ENCODE data around the gene PSMD2.

PSMD2 gene

DNA sequence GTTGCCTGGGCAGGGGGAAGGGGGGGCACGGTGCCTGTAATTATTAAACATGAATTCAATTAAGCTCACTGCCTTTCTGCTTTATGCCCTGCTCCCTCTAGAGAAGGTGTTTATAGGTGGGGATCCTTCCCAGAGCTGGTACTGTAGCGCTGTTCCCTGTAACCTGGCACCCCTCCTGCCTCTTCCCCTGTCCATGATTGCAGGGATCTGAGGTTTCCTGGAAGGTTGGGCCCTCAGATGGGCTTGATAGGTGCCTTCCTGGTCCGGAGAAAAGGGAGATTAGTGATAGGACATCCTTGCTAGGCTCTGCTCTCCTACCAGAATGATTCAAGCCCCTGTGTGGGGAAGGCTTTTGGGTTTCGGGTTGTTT lies 36.2 kb downstream of the PSMD2 start:
- DNase-seq (ENCODE audit: extremely low read depth, insufficient read length): no peak
- H3K36me3 ChIP-seq (ENCODE audit: control insufficient read depth, insufficient read depth, low read length): peaks cover 24% of the 10 kb centered on the region
- no peaks in the 10 kb centered on the region for H3K27me3 ChIP-seq (replicated peaks; ENCODE audit: control insufficient read depth, insufficient read depth, low read length)
- H3K4me3 ChIP-seq (replicated peaks; ENCODE audit: low read depth, low read length): peak overlapping the region; percentile 72
- TF ChIP-seq, protein P1, sequence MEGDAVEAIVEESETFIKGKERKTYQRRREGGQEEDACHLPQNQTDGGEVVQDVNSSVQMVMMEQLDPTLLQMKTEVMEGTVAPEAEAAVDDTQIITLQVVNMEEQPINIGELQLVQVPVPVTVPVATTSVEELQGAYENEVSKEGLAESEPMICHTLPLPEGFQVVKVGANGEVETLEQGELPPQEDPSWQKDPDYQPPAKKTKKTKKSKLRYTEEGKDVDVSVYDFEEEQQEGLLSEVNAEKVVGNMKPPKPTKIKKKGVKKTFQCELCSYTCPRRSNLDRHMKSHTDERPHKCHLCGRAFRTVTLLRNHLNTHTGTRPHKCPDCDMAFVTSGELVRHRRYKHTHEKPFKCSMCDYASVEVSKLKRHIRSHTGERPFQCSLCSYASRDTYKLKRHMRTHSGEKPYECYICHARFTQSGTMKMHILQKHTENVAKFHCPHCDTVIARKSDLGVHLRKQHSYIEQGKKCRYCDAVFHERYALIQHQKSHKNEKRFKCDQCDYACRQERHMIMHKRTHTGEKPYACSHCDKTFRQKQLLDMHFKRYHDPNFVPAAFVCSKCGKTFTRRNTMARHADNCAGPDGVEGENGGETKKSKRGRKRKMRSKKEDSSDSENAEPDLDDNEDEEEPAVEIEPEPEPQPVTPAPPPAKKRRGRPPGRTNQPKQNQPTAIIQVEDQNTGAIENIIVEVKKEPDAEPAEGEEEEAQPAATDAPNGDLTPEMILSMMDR (IDR thresholded peaks at IDR 0.05; ENCODE audit: insufficient read depth, low read length, poor library complexity, severe bottlenecking): no peak

GRCh38 chr3:184335661-184336546 lies 36.9 kb downstream of the PSMD2 start:
- H3K27me3 ChIP-seq (replicated peaks; ENCODE audit: control insufficient read depth, insufficient read depth, low read length): no peaks in the 10 kb centered on the region
- H3K4me3 ChIP-seq (replicated peaks; ENCODE audit: low read depth, low read length): peak overlapping the region; percentile 72
- peak; percentile 82 for DNase-seq (ENCODE audit: extremely low read depth, insufficient read length)
- peaks cover 24% of the 10 kb centered on the region for H3K36me3 ChIP-seq (ENCODE audit: control insufficient read depth, insufficient read depth, low read length)
- TF ChIP-seq, protein P1 (IDR thresholded peaks at IDR 0.05; ENCODE audit: insufficient read depth, low read length, poor library complexity, severe bottlenecking): no peak

DNA sequence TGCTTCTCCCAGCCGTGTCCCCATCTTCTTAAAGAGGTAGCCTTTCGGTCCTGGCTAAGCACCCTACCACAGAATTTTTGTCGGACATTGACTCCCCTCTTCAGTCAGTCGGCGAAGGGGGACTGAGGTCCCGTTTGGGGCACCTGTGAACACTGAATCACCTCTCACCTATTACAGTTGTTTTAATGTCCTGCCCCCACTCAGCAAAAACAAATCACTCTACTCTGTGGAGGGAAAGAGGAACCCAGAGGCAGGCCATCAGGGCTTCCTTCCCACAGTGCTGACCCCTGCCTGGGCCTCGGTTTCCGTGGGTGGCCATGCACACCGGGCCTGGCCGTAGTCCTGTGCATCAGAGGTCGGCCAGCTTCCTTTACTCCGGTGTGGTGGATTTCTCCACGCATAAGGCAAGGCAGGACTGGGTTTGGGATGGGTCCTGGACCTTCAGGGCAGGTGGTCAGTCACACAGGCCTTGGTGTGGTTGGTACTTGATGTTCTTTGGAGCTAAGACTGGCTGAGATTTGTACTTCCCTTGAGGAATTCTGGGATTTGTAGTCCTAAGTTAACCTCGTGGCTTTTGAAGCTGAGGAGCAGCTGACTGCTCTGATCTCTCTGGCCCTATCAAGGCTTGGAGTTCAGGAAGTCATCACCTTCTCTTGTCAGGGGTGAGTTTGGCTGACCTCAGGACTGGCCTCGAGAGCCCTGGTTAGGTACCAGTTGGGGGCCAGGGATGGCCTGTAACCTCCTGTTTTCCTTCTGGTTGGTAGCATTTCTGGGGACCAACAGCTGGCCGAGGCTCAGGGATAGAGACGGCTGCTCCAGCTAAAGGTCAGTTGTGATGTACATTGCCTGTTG lies 37.7 kb downstream of the PSMD2 start:
- TF ChIP-seq, protein P1 (IDR thresholded peaks at IDR 0.05; ENCODE audit: insufficient read depth, low read length, poor library complexity, severe bottlenecking): no peak
- peak overlapping the region; percentile 72 for H3K4me3 ChIP-seq (replicated peaks; ENCODE audit: low read depth, low read length)
- DNase-seq (ENCODE audit: extremely low read depth, insufficient read length): no peak
- peaks cover 18% of the 10 kb centered on the region for H3K36me3 ChIP-seq (ENCODE audit: control insufficient read depth, insufficient read depth, low read length)
- no peaks in the 10 kb centered on the region for H3K27me3 ChIP-seq (replicated peaks; ENCODE audit: control insufficient read depth, insufficient read depth, low read length)

- DNase-seq (ENCODE audit: extremely low read depth, insufficient read length): no peak
- TF ChIP-seq, protein P1 (IDR thresholded peaks at IDR 0.05; ENCODE audit: insufficient read depth, low read length, poor library complexity, severe bottlenecking): no peak
- Histone ChIP-seq H3K36me3 (ENCODE audit: control insufficient read depth, insufficient read depth, low read length) (peaks cover 13% of the 10 kb centered on the region), H3K4me3 (replicated peaks; ENCODE audit: low read depth, low read length) (peak within 1 kb of the TSS; percentile 72), H3K27me3 (replicated peaks; ENCODE audit: control insufficient read depth, insufficient read depth, low read length) (no peaks in the 10 kb centered on the region)
These were observed 38.3 kb downstream of the PSMD2 start, which contains the start of gene FAM131A for GRCh38 chr3:184337399-184337714. Gene FAM131A (plus strand): TSS chr3:184337600. CDS start chr3:184337631, 31 bp downstream.

GRCh38 chr3:184337981-184338380 lies 38.9 kb downstream of the PSMD2 start:
- Histone ChIP-seq H3K36me3 (ENCODE audit: control insufficient read depth, insufficient read depth, low read length) (peaks cover 9% of the 10 kb centered on the region), H3K27me3 (replicated peaks; ENCODE audit: control insufficient read depth, insufficient read depth, low read length) (no peaks in the 10 kb centered on the region), H3K4me3 (replicated peaks; ENCODE audit: low read depth, low read length) (no peak overlapping the region)
- TF ChIP-seq, protein P1 (IDR thresholded peaks at IDR 0.05; ENCODE audit: insufficient read depth, low read length, poor library complexity, severe bottlenecking): no peak
- DNase-seq (ENCODE audit: extremely low read depth, insufficient read length): no peak
